HG02571 (cell line): ENCODE data around the gene DAGLB.
"Not testable (repeated sequence)": the region's sequence is repeated elsewhere in the genome, so short reads cannot be mapped to it uniquely, and the experiment has no call there.

Experiments used
- ATAC-seq: cut with Tn5 transposase; IDR thresholded peaks from one replicate; pipeline ENCODE4 v1.9.1; 2021; ENCODE audit warnings: mild to moderate bottlenecking, moderate library complexity; ENCODE audit not compliant: unreplicated experiment

Gene DAGLB

GRCh38 chr7:6400243-6401105, 47.3 kb downstream of the DAGLB start:
- not testable (repeated sequence) for ATAC-seq

- no peak for ATAC-seq
Observed at GRCh38 chr7:6399351-6399750, 48.4 kb downstream of the DAGLB start.

GRCh38 chr7:6398943-6399342, 48.8 kb downstream of the DAGLB start:
- no peak for ATAC-seq

- not testable (repeated sequence) for ATAC-seq
Observed at GRCh38 chr7:6397759-6398495, 49.8 kb downstream of the DAGLB start.

DNA sequence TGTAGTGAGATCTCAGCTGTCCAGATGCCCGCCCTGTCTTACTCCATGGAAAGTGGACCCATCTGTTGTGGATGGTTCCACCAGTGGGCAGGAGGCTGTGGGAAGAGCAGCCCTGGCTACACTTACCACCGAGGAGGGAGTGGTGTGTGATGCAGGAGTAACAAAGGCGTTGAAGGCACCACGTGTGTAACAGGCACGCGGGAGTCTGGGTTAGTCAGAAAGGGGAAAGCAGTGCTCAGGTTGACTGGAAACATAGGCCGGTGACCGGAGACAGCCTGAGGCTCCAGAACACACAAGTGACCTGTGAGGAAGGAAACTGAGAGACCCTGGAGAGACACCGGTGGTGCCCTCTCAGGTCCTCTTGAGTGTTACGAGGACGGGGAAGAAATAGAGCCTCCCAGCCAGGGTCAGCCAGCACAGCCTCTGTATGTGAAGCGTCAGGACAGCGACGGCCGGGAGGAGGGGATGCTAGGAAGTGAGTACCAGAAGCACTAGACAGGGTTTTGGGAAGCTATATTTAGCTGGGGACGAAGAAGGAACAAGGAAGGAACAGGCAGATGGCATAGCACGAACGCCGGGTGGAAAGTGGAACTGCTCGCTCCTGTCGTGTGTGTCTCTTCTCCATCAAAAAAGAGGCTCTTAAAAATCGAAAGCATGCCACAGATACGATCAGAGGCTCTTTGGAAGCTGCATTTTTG, 51.7 kb downstream of the DAGLB start:
- no peak for ATAC-seq

DNA sequence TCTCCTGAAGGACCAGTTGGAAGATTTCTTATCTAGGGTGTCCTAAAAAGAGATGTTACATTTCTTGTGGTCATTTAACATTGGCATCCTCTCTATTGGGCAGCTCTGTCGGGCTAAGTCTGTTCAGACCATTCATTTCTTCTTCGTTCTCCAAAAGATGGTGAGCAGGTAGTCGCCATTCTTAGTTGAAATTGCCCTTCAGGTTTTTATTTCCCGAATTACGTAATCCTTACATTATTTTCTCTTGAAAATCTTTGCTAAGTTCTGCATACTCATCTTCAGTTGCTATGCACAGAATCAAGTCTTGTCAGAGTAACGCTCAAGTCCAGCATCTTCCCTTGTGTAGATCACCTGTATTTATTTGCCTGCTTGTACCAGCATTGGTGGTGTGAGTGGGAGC, 53.6 kb downstream of the DAGLB start:
- no peak for ATAC-seq

GRCh38 chr7:6393667-6394056, 54.1 kb downstream of the DAGLB start:
- ATAC-seq: peak; percentile 3

DNA sequence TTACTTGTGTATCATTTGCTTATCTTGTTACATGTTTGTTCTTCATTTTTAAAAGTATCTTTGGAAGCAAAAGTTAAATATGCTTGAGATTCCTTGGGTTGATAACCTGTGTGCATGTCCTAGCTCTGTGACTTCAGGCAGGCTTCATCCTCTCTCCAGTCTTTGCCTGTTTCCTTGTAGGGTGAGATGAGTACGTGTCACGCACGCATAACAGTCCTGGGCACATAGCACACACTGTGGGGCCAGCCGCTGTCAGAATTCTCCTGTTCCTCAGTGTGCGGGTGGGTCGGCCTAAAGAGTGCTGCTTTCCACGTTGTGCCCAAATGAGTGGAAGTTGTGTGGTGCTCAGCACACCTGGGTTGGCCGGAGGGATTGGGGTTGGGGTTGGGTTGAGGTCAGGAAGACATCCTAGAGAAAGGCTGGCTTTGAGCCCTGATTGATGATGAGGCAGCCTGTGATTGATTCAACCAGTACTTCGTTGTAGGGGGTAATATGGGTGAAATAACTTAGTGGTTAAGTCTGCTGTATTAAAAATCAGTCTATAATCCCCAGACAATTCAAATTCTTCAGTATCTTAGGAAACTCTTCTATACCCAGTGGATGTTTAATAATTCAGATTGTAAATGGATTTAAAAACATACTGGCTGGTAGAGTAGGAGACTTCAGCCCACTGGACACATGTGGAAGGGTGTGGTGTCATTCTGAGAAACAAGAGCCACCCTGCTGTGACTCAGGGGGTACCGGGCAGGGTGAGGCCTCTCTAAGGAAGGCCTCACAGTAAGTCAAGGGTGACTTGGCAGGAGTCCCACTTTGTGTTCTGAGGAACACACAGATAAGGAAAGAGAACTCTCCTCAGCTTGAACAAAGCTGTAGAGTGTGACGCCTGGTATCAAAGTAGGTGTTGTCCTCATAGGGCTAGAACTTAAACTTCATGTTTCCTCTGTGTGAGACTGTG, 54.8 kb downstream of the DAGLB start:
- ATAC-seq: peak; percentile 61

DNA sequence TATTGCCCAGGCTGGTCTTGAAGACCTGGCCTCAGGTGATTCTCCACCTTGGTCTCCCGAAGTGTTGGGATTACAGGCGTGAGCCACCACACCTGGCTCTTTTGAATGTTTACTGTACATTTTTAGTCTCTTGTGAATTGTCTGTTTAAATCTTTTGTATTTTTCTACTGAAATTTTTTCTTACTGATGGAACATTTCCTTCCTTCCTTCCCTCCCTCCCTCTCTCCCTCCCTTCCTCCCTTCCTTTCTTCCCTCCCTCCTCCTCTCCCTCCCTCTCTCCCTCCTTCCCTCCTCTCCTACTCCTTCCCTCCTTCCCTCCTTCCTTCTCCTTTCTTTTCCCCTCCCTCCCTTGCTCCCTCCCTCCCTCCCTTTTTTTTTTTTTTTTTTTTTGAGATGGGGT, 58.0 kb downstream of the DAGLB start:
- no peak for ATAC-seq

DNA sequence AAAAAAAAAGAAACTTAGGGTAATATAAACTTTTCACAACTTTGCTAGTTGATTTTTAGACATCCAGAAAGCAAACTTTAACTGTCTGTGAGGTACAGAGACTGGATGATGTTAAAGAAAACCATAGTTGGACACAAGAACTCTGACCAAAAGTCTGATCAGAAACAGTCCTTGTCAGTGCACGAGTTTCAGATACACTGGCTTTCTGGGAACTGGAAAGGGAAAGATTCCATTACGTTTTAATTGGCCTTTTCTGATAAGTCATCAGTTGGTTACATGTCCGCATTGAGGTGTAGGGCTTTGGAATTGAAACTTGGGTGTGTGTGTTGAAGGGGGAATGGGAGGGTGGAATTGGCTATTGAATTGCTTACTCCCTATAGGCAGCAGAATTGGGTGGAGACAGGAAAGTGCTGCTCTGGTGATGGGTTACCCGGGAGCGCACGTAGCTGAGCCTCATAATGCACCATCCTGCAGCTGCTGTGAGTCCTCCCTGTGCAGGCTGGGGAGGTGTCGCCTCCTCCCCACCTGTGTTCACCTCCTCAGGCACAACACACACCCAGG, 59.9 kb downstream of the DAGLB start:
- ATAC-seq: no peak

GRCh38 chr7:6386779-6387178, 61.0 kb downstream of the DAGLB start:
- no peak for ATAC-seq

DNA sequence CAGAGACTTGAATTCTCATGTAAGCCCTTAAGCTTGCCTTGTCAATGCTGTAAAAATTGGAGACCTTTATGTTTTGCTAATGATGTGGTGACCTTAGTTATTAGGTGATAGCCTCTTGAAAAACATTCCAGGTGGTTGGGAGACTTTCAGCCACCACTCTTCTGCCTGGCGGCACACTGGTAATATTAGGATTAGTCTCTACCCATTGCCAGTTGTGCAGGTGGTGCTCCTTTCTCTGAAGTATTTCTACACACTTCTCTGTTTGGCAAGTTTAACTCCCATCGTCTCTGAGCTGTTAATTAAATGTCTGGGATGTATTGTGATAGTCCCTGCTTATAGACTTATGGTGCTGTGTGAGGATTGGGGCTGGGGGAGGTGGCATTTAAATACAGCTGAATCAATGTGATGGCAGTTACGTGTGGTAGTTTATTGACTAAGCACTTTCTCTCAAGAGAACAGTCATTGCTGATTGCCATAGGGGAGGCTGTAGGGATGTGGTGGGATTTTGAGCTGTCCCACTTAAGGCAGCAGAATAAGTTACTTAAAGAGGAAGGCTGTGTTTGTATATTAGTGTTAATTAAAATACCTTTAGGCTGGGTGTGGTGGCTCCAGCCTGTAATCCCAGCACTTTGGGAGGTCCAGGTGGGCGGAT, 61.7 kb downstream of the DAGLB start:
- ATAC-seq: no peak

DNA sequence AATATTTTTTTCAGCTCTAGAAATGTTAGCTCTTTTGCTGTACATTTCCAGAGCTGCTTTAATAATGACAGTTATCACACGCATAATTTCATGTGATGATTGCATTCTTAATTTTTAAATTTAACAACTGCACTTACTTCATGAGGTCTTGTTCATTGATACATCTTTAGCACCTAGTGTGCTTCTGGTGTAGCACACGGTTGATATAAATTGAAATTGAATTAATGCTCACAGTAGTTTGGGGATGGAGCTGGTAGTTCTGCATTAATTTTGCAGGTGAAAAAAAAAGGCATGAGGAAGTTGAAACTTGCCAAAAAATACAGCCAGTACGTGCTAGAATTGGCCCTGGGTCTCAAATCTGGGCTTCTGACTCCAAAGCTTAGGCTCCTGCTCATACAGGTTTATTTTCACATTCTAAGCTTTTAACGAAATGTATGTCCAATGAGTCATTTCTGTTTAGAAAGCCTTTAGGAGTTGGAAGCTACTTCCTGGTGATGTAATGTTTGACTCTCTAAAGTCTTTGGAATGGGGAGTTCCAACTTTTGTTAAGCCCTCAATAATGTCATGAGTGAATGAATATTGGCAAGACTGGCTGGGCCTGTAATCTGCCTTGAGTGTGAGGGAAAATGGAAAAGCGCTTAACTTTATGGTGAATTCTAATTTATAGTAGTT, 62.5 kb downstream of the DAGLB start:
- no peak for ATAC-seq

GRCh38 chr7:6384327-6384726, 63.4 kb downstream of the DAGLB start:
- ATAC-seq: no peak

GRCh38 chr7:6382817-6383216, 64.9 kb downstream of the DAGLB start:
- ATAC-seq: no peak

DNA sequence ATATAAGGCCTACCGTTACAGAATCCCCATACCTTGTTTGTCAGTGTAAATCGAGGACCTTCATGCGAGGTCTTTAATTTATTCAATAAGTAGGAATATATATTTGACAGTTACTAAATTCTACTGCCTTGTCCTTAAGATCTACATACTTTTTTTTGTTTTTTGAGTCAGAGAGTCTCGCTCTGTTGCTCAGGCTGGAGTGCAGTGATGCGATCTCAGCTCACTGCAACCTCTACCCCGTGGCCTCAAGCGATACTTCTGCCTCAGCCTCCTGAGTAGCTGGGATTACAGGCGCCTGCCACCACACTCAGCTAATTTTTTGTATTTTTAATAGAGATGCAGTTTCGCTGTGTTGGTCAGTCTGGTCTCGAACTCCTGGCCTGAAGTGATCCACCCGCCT, 65.9 kb downstream of the DAGLB start:
- ATAC-seq: not testable (repeated sequence)

DNA sequence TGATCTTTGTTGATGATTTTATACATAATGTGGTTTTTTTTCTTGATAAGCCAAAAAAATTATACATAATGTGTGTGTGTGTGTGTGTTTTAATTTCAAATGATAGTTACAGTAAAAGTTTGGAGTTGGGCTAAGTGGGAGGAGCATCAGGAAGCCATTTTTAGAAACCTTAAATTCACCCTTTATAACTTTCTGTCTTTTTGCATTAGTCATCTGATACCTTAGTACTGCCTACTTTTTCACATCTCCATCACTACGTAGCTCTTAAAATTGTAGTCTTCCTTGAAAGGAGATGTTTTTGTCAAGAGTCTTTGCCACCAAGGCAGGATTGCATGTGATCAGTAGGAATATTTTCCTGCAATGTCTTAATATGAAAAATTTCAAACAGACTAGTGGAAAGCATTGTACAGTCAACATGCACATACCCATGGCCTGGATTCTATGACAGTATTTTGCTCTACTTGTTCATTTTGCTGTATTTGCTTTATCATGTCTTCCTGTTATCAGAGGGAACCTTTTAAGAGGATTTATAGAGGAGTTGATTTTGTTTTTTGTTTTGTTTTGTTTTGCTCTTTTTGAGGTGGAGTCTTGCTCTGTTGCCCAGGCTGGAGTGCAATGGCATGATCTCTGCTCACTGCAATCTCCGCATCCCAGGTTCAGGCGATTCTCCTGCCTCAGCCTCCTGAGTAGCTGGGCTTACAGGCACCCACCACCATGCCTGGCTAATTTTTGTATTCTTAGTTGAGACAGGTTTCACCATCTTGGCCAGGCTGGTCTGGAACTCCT, 67.3 kb downstream of the DAGLB start:
- no peak for ATAC-seq

DNA sequence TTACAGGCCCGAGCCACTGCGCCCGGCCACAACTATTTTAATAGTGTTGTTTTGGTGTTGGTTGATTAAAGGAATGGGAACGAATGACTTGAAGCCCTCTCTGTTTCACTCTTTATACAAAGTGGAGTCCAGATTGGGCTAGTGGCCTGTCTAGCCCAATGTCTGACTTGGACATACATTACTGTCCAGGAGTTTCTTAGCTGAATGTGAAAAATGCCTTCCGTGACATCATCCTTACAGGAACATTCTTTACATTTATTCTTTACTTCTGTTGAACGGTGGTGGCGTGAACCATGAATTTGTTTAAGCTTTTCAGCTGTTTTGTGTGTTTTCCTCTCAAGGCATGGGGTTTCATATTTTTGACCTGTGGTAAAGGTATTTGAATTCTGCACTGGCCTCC, 67.9 kb downstream of the DAGLB start:
- ATAC-seq: no peak
